Nephron progenitor cell (in vitro differentiated cells): ENCODE measurements around the gene TBL1X.

Experiments
- DNase-seq: peaks from one replicate; pipeline ENCODE4 v3.0.0; 2021
- H3K27ac Mint-ChIP-seq: 2 replicates; pipeline ENCODE4 v1.8.0; 2021; ENCODE audit warnings: mild to moderate bottlenecking, moderate library complexity, mixed read lengths
- H3K27me3 Mint-ChIP-seq: 2 replicates; pipeline ENCODE4 v1.8.0; 2021; ENCODE audit warnings: mild to moderate bottlenecking, low read depth, mixed read lengths; ENCODE audit not compliant: poor library complexity
- H3K36me3 Mint-ChIP-seq: 2 replicates; pipeline ENCODE4 v1.8.0; 2021; ENCODE audit warnings: low read depth, mixed read lengths
- H3K4me1 Mint-ChIP-seq: 2 replicates; pipeline ENCODE4 v1.8.0; 2021; ENCODE audit warnings: mixed read lengths
- H3K4me3 Mint-ChIP-seq: 2 replicates; pipeline ENCODE4 v1.8.0; 2021; ENCODE audit warnings: mild to moderate bottlenecking, moderate library complexity, mixed read lengths
- H3K9me3 Mint-ChIP-seq: 2 replicates; pipeline ENCODE4 v1.8.0; 2021; ENCODE audit warnings: mild to moderate bottlenecking, moderate library complexity, mixed read lengths
- CTCF ChIP-seq: fragments of 200-600 bp; sonication (generic); IDR thresholded peaks from 2 replicates; pipeline ENCODE4 v1.5.0; 2021; ENCODE audit warnings: antibody characterized with exemption

The TBL1X gene

GRCh38 chrX:9558615-9559014 is 93.8 kb downstream of the TBL1X start:
- Mint-ChIP-seq H3K9me3 (peaks cover 52% of the 10 kb centered on the region), H3K27me3 (peaks cover 7% of the 10 kb centered on the region), H3K27ac (no peak overlapping the region), H3K36me3 (peaks cover 52% of the 10 kb centered on the region), H3K4me1 (peaks cover 10% of the 10 kb centered on the region), H3K4me3 (no peak overlapping the region)
- no peak for DNase-seq
- TF ChIP-seq CTCF: no peak

- H3K27ac Mint-ChIP-seq: no peak overlapping the region
- peaks cover 46% of the 10 kb centered on the region for H3K36me3 Mint-ChIP-seq
- H3K4me3 Mint-ChIP-seq: no peak overlapping the region
- H3K4me1 Mint-ChIP-seq: peaks cover 10% of the 10 kb centered on the region
- peaks cover 7% of the 10 kb centered on the region for H3K27me3 Mint-ChIP-seq
- H3K9me3 Mint-ChIP-seq: peaks cover 47% of the 10 kb centered on the region
- no peak for TF ChIP-seq CTCF
- DNase-seq: no peak
These were observed 95.4 kb downstream of the TBL1X start for GRCh38 chrX:9560219-9560618.

- Mint-ChIP-seq H3K9me3 (peaks cover 40% of the 10 kb centered on the region), H3K4me1 (peaks cover 10% of the 10 kb centered on the region), H3K4me3 (no peak overlapping the region), H3K27ac (peak overlapping the region; percentile 14), H3K36me3 (peaks cover 40% of the 10 kb centered on the region), H3K27me3 (peaks cover 7% of the 10 kb centered on the region)
- no peak for TF ChIP-seq CTCF
- DNase-seq: no peak
These were observed 96.3 kb downstream of the TBL1X start for GRCh38 chrX:9561199-9561598.

- no peak overlapping the region for H3K27ac Mint-ChIP-seq
- no peaks in the 10 kb centered on the region for H3K4me1 Mint-ChIP-seq
- no peak overlapping the region for H3K4me3 Mint-ChIP-seq
- peaks cover 29% of the 10 kb centered on the region for H3K36me3 Mint-ChIP-seq
- H3K9me3 Mint-ChIP-seq: peaks cover 32% of the 10 kb centered on the region
- DNase-seq: no peak
- TF ChIP-seq CTCF: no peak
- H3K27me3 Mint-ChIP-seq: peaks cover 3% of the 10 kb centered on the region
These were observed 98.0 kb downstream of the TBL1X start for GRCh38 chrX:9562851-9563250.

- Mint-ChIP-seq H3K9me3 (peaks cover 31% of the 10 kb centered on the region), H3K27ac (no peak overlapping the region), H3K4me1 (no peaks in the 10 kb centered on the region), H3K36me3 (peaks cover 29% of the 10 kb centered on the region), H3K4me3 (no peak overlapping the region), H3K27me3 (no peaks in the 10 kb centered on the region)
- no peak for TF ChIP-seq CTCF
- DNase-seq: no peak
These were observed 101.3 kb downstream of the TBL1X start for GRCh38 chrX:9566150-9566621.

GRCh38 chrX:9569876-9570301 is 105.0 kb downstream of the TBL1X start:
- no peak for TF ChIP-seq CTCF
- Mint-ChIP-seq H3K27ac (no peak overlapping the region), H3K4me3 (no peak overlapping the region)

More at GRCh38 chrX:9569876-9570301, 105.0 kb downstream of the TBL1X start:
- Mint-ChIP-seq H3K4me1 (peaks cover 8% of the 10 kb centered on the region), H3K9me3 (peaks cover 19% of the 10 kb centered on the region), H3K36me3 (peaks cover 15% of the 10 kb centered on the region), H3K27me3 (no peaks in the 10 kb centered on the region)
- DNase-seq: no peak
